HuH-7.5 (cell line): ENCODE results near the gene ALPG.
"Not testable (repeated sequence)": the region's sequence is repeated elsewhere in the genome, so short reads cannot be mapped to it uniquely, and the experiment has no call there.

ENCODE experiments used
- DNase-seq: peaks from one replicate; pipeline ENCODE4 v3.0.0; 2011; ENCODE audit warnings: low spot score

Gene ALPG

DNA sequence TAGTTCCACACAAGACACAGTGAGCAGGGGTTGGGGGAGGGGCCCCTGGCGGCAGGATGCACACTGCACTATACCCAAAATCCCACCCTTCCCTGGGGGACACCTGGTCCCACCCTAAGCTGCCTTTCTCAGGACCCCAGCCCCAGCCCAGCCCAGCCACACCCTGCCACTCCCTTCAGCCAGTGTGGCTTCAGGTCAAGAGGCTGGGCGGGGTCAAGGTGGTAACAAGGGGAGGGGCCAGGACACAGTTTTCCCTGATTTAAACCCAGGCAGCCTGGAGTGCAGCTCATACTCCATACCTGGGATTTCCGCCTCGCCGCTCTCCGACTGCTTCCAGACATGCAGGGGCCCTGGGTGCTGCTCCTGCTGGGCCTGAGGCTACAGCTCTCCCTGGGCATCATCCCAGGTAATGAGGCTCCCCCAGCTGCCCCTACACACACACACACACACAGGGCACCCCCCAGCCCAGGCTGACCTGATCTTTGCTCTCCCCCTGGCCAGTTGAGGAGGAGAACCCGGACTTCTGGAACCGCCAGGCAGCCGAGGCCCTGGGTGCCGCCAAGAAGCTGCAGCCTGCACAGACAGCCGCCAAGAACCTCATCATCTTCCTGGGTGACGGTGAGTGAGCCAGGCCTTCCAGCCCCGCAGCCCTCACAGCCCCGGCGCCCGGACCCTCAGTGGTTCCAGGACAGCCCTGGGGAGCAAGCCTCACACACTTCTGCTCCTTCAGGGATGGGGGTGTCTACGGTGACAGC, at the start of gene ALPG:
TSS of gene ALPG (plus strand) at position 289 of the 755 bp plus-strand sequence. CDS start at position 340, 51 bp downstream.
- DNase-seq: no peak

DNA sequence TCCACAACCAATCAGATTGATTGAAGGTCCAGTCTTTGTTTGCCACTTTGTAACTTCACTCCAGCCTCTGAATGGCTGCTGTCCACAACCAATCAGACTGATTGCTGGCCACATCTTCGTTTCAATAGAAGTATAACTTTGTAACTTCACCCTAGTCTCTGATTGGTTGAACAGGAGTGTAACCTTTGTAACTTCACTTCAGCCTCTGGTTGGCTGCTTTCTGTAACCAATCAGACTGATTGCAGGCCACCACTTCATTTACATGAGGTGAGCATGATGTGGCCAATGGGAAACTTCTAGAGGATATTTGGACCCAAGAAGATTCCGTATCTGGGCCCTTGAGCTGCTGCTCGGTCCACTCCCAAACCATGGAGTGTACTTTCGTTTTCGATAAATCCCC, 45.0 kb upstream of the ALPG start:
- DNase-seq: no peak

DNA sequence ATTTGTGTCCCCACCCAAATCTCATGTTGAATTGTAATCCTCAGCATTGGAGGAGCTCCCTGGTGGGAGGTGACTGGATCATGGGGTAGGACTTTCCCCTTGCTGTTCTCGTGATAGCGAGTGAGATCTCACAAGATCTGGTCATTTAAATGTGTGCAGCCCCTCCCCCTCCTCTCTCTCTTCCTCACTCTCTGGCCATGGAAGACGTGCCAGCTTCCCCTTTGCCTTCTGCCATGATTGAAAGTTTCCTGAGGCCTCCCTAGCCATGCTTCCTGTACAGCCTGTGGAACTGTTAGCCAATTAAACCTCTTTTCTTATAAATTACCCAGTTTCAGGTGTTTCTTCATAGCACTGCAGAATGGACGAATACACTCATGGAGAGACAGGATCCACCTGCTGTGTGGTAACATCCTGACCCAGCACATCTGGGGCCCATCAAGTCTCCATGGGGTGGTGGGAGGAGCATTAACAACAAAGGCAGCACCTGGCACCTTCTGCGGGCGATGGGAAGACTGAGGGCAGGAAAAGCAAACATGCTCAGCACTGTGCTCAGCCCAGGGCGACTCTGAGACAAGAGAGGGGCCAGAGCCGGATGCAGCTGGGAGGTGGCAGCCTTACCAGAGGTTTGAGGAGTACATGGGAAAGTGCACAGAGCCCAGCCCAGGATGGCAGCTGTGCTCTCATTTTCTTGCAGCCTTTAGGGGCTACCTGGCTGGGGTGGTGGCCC, 44.3 kb upstream of the ALPG start:
- DNase-seq: no peak

DNA sequence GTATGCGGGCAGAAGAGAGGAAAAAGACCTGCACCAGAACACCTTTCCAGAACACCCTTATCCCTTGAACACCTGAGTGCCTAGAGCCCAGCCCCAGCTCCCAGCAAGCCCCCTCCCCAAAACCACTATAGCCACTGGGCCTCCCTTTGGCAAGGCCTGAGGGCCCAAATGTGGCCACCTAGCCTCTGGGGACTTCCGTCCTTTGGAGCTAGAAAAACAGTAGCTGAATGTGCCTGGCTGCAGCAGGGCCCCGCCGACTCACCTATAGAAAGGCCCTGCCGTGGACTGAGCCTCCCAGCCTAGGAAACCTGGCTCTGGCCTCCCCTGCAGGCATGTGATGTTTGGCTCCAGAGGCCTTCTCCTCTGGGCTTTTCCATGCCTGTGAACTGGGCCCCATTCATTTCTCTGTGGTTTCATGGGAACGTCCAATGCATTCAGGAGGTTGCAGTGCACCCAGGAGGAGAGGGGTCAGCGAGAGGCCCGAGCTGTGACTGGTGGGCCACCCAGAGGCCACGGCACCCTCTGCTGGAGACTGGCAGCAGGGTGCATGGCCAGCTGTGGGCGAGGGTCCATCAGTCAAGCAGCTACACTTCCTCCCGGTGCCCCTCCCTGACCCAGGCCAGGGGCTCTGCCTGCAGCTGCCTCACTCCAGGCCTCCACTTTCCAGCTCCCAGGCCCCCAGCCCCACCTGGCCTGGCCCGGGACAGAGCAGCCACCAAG, 43.4 kb upstream of the ALPG start:
- DNase-seq: not testable (repeated sequence)

DNA sequence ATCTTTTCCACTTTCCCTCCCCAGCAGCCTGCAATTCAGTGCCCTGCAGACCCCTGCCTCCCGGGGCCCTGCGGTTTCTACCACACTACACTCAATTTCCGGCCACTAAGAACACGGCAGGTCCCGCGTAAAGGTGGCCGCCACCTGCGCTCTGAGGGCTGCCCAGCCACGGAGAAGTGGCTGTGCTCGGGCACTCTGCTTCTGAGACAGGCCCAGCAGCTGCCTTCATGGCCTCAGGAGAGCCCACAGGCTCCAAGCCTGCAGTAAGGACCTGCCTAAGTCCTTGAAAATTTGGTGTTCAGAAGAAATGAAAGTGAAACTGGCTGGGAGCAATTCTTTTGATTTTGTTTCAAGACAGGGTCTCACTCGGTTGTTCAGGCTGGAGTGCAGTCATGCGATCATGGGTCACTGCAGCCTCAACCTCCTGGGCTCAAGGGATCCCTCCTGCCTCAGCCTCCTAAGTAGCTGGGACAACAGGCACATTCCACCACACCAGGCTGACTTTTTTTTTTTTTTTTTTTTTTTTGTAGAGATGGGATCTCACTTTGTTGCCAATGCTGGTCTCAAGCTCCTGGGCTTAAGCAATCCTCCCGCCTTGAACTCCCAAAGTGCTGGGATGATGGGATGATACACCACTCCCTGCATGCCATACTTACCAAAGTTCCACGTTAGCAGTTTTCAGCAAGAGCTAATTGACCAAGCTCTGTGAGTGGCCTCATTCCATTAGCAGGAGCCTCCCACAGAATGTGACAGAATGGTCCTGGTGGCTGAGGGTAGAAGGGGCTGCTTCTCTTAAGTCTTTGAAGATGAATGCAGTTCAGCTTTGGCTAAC, 42.6 kb upstream of the ALPG start:
- DNase-seq: no peak

DNA sequence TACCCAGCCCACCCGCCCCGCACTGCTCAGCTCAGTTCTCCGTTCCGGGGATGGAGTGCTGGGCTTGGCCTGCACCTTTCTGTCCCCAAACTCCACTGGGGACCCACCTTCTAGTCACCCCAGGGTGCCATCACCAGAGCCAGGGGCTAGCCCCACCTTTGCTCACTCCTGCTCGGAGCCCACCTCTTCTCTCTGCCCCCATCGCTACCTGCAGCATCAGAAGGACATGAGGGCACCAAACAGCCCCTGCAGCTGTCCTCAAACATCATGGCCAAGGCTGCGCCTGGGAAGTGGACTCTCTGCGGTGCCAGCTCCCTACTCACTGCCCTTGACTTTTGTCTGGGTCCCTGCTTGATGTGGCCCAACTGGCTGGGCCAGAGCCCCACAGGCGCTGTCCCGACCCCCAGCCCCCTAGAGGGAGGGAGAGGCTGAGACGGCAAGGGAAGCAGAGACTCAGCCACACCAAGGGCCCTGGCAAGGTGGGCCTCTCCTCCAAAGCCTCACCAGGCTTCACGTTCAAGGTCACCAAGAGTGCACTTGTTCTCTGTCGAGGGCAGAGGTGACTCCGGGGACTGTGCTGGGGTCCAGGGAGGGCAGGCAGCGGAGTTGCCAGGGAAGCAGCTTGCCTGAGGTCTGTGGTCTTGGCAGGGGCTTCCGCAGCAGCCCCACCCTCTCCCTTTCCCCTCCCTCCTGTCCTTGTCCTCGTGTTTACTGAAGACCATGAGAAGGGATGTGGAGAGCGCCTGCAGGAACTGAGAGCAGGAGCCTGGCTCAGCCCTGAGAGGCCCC, 41.6 kb upstream of the ALPG start:
- DNase-seq: not testable (repeated sequence)

DNA sequence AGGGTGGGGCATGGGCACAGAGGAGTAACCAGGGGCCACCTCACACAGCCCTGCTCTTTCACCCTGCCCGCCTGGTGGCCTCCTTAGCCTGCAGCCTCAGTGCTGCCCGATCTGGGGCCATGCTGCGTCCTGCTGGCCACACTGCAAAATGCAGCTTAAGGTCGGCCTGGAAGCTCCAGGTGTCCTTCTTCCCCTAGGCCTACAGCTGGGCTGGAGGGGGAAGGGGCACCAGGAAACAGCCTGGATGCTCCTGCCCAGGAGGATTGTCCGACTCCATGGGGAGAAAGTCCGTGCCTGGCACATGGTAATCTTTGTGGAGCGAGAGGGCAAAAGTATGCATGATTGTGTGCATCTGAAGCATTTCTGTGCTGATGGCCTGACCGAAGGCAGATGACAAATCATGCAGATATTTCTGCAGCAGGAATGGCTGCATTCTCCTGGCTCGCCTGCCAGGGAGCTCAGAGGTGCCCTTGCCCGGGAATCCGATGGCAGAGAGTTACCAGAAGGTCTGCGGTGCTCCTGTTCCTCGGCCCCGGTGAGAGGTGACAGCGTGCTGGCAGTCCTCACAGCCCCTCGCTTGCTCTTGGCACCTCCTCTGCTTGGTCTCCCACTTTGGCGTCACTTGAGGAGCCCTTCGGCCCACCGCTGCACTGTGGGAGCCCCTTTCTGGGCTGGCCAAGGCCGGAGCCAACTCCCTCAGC, 40.9 kb upstream of the ALPG start:
- DNase-seq: peak; percentile 87

DNA sequence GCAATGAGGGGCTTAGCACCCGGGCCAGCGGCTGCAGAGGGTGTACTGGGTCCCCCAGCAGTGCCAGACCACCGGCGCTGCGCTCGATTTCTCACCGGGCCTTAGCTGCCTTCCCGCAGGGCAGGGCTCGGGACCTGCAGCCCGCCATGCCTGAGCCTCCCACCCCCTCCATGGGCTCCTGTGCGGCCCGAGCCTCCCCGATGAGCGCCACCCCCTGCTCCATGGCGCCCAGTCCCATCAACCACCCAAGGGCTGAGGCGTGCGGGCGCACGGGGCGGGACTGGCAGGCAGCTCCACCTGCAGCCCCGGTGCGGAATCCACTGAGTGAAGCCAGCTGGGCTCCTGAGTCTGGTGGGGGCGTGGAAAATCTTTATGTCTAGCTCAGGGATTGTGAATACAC, 40.2 kb upstream of the ALPG start:
- not testable (repeated sequence) for DNase-seq

DNA sequence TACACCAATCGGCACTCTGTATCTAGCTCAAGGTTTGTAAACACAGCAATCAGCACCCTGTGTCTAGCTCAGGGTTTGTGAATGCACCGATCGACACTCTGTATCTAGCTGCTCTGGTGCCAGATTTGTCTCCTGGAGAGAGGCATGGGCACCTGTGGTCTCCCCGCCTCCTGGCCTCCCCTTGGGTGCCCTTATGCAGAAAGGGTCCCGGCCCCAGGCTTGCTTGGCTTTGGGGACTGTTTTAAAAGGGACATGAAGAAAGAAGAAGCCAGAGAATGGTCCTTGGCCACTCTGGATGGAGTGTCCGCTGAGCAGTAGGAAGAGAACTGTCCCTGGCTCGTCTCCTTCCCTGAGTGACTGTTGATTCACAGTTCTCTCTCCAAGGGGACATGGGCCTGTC, 39.6 kb upstream of the ALPG start:
- DNase-seq: no peak

DNA sequence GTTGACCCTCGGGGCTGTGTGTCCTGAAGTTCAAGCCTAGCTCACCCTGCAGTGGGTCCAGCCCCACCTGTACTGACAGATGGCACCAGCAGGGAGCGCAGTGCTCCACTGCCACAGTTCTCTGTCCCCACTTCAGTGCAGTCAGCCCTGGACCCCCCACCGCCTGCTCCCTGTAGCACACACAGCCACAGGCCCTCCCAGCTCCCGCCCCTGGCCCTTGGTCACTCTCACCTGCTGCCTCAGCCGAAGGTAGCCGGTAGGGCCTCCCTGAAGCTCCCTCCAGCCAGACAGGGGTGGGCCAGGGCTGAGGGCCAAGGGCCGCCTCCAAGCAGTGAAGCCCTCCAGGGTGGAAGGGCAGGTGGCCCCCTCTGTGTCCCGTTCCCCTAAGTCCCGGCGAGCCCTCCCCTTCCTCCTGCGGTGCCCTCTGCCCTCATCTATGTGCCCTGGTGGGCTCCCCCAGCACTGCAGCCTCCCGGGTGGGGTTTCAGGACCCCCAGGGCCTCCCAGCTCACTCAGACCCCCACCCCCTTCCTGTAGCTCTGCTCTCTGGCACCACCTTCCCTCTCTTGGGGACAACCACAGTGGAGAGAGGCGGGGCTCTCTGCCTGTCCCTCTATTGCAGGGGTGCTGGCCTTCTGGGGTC, 38.9 kb upstream of the ALPG start:
- DNase-seq: peak; percentile 52

DNA sequence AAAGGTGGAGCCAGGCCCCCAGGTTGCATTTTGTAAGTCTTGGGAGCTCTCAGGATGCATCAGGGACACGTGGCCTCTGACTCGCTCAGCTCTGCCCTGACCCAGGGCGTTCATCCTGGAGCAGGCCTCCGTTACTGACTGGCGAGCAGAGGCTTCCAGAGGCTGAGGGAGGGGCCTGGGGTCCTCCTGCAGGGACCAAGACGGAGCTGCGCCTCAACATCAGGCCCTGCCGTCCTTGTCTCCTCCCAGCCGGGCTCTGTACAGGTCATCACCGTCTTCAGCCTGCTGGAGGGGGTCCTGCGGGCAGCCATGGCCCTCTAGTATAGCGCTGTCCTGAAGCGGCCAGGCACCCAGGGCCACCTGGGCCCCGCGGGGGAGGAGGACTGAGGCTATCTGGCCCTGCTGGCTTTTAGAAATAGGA, 38.3 kb upstream of the ALPG start:
- DNase-seq: no peak

DNA sequence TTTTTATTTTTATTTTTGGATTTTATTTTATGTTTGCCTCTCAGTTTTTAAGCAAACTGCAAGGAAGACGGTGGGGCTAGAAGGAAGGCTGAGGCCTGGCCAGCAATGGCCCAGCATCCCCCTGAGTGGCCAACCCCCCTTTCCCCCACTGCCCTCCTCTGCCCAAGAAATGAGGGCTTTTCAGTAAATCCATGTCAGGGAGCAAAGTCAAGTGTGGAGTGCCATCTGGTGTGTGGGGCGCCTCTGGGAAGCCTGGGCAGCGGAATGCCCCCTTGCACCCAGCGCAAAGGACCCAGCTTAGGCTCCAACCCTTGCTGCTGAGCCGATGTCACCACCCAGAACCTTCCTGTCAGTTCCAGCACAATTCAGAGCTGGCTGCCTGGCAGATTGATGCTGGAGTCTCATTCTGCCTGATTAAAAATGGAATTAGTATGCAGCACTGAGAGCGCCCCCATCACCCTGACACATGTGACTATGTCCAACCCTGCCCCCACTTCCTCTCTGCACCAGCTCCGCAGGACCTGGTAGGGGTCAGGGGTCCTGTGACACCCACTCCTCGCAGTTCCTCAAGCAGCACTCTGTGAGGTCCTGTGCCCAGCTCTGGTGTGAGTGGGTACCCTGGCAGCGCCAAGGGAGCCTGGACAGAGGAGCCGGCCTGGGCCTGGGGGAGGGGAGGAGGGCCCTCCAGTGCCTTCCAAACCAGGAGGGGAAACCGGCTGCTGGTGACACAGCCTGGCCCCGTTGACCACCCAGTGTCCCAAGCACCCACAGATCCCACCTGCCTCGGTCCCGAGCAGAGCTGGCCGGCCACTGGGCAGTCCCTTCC, 37.3 kb upstream of the ALPG start:
- no peak for DNase-seq

DNA sequence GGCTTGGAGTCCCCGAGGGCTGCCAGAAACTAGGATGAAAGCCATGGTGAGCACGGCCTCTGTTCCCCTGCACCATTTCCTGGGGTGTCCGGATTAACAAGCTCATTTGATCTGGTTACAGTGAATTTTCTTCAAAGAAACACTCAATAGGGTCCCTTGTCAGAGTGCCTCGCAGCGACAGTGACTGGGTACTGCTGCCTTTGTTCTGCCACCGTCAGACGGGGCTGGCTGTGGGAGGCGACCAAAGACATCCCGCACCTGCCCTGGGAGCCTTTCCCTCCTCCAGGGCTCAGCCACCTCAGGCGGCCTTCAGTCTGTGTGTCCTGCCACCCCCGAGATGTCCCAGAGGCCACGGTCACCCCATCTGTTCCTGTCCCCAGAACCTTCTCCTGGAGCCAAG, 36.6 kb upstream of the ALPG start:
- DNase-seq: not testable (repeated sequence)

DNA sequence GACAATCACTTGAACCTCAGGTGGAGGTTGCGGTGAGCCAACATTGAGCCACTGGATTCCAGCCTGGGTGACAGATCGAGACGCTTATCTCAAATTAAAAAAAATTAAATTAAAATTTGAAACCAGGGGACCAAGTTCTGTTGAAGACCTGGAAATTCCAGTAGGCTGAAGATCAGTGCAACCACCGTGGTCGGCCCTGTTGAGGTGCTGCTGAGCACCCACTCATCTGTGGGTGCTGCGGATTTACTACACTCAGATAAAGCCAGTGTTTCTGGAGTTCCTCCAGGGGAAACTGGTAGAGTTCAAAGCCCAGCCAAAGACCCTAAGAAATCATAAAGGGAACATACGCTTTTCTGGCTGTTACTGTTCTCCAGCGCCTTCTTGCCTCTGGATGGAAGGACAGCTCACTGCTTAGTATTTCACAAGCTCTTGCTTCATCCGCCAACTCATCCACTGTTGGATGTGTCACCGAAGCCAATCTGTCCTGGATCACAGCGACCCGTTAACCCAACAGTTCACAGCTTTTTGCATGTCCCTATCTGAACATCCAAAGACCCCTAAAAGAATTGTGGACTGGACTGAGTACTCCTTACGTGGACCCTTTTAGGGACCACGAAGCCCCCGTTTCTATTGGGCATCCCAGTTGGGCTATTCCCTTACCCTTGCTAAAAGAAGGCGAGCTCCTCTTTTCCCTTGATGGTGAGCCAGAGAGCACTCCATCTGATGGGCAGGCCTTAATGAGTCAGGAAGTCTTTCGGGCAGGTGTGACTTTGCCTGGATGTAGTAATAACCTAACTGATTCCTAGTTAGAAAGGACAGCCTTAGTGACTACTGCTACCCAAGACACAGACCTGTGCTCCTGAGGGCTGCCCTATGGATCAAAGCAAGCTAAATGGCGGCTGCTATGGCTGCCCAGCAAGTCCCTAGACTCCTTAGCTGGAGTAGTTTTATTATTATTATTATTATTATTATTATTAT, 34.1 kb upstream of the ALPG start:
- no peak for DNase-seq

DNA sequence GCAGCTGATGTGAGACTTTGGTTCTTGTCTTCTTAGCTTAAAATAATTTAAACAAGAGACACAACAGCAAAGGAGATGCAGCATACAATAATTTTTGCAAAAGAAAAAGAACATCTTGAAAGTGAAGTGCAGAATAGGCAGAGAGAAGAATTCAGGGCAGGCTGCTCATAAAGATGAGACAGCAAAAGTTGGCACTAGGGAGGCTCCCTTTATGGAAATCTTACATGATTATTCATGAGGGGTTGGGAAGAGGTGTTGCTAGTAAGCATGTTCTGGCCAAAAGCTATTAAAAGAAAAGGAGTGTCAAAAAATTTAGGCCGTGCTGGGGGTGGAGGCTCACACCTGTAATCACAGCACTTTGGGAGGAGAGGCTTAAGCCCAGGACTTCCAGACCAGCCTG, 32.3 kb upstream of the ALPG start:
- DNase-seq: no peak

DNA sequence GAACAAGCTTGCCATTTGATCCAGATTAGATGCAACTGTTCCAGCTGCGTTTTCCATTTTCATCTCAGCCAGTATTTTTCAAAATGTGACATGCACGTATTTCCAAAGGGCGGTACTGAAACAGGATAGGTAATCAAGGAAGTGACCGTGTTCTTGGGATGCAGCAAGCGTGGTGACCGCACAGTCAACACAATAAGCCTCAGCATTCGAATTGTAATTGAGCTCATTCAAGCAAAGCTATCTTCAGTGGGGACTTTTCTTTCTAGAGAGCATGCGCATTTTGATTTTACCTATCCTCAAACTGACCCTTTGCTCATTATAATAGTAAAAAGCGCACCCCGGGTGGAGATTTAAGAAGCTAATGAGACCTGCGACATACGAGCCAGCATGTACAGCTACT, 31.5 kb upstream of the ALPG start:
- DNase-seq: no peak

DNA sequence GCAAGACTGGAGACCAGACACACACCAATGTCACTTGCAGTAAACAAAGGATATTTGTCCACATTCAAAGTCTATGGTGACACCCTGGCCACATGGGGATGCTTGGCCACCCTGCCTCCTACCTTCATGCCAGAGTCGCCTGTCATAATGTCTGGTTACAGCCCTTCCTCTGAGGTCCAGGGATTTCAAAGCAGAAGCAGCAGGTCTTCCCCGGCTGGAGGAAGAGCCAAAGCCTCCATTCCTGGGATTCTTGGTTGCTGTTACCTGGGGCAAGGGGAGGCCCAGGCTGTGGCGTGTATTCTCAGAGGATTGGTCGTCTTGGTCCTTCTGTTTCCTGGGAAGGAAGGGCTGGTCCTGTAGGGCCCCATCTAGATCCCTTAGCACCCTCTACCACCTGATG, 30.4 kb upstream of the ALPG start:
- DNase-seq: no peak

DNA sequence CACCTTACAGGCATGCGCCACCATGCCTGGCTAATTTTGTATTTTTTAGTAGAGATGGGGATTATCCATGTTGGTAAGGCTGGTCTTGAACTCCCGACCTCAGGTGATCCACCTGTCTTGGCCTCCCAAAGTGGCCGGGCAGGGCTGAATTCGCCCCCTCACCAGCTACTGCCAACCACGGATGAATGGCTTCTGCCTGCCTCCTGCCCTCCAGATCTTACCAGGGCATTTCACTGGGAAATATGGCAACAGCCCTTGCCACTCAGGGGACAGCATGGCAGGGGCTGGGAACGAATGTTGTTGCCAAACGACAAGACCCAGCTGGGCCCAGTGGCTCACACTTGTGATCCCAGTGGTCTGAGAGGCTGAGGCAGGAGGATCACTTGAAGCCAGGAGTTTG, 29.9 kb upstream of the ALPG start:
- no peak for DNase-seq
